ENCODE results near the gene ZNHIT1.

GRCh38 chr7:101175664-101176063, 42.3 kb upstream of the ZNHIT1 start:
- no peak for TF ChIP-seq CTCF (IDR thresholded peaks at IDR 0.05; ENCODE audit: insufficient read depth, low read depth, low read length)
- TF ChIP-seq EZH2 (IDR thresholded peaks at IDR 0.05; ENCODE audit: insufficient read depth, low read length), result no peak
